OCI-LY7 (cell line): ENCODE data around the gene ECI1. TPM values are rescaled to one million over a fixed set of nuclear protein-coding genes. Genes with fewer than 3 reads are reported as not detected.

ENCODE experiments used
- BruUV-seq: library from RNA; stranded (reverse); fragments of 400-500 nt; replicated peaks from 2 replicates; lab custom pipeline; 2021; lab: Mats Ljungman, UMichigan
- CTCF ChIA-PET: fragments of 300-600 bp; sonication (Branson Sonifier 250); formaldehyde crosslinking; loops from one replicate; lab custom pipeline; 2022; ENCODE audit warnings: antibody characterized with exemption; ENCODE audit not compliant: unreplicated experiment; lab: Charles Lee
- POLR2A ChIA-PET: fragments of 300-600 bp; sonication (Branson Sonifier 250); formaldehyde crosslinking; loops from one replicate; lab custom pipeline; 2022; ENCODE audit warnings: antibody characterized with exemption; lab: Charles Lee
- DNase-seq: peaks from one replicate; pipeline ENCODE4 v3.0.0-alpha.2; 2015; ENCODE audit warnings: low spot score
- H2AFZ ChIP-seq: fragments of 200-600 bp; sonication (generic), shearing (Covaris generic); 2 replicates; pipeline ENCODE4 v1.6.1; 2014; ENCODE audit warnings: mild to moderate bottlenecking, antibody characterized with exemption, low read length, moderate library complexity
- H3K27ac ChIP-seq: fragments of 200-600 bp; sonication (generic); 2 replicates; pipeline ENCODE4 v1.5.1; 2014; ENCODE audit warnings: mixed run types, low read depth, mild to moderate bottlenecking, moderate library complexity, low read length, inconsistent platforms; ENCODE audit not compliant: poor library complexity, severe bottlenecking
- H3K36me3 ChIP-seq: fragments of 200-600 bp; sonication (generic); 2 replicates; pipeline ENCODE4 v1.6.1; 2014; ENCODE audit warnings: mild to moderate bottlenecking, antibody characterized with exemption, low read length, moderate library complexity, mixed read lengths; ENCODE audit not compliant: insufficient read depth
- H3K4me1 ChIP-seq: fragments of 200-600 bp; sonication (generic); 2 replicates; pipeline ENCODE4 v1.5.1; 2014; ENCODE audit warnings: mild to moderate bottlenecking, low read length; ENCODE audit not compliant: insufficient read depth, poor library complexity, severe bottlenecking
- H3K4me2 ChIP-seq: fragments of 200-600 bp; sonication (generic); 2 replicates; pipeline ENCODE4 v1.6.1; 2014; ENCODE audit warnings: mild to moderate bottlenecking, low read length
- H3K4me3 ChIP-seq: fragments of 200-600 bp; sonication (generic); 2 replicates; pipeline ENCODE4 v1.5.1; 2014; ENCODE audit warnings: mild to moderate bottlenecking, low read depth, low read length; ENCODE audit not compliant: poor library complexity, severe bottlenecking
- H3K79me2 ChIP-seq: fragments of 200-600 bp; sonication (generic); 2 replicates; pipeline ENCODE4 v1.6.1; 2016; ENCODE audit warnings: low read depth, mild to moderate bottlenecking, low read length, moderate library complexity, mixed read lengths; ENCODE audit not compliant: insufficient read depth
- H3K9me2 ChIP-seq: fragments of 200-600 bp; sonication (generic); 2 replicates; pipeline ENCODE4 v1.6.1; 2016; ENCODE audit warnings: mild to moderate bottlenecking, low read length, mixed read lengths; ENCODE audit not compliant: insufficient read depth
- H3K9me3 ChIP-seq: fragments of 200-600 bp; sonication (generic); 2 replicates; pipeline ENCODE4 v1.6.1; 2014; ENCODE audit warnings: mild to moderate bottlenecking, mixed run types, low read length, mixed read lengths
- H4K20me1 ChIP-seq: fragments of 200-600 bp; sonication (generic); 2 replicates; pipeline ENCODE4 v1.6.1; 2014; ENCODE audit warnings: mild to moderate bottlenecking, antibody characterized with exemption, low read length, moderate library complexity, mixed read lengths; ENCODE audit not compliant: insufficient read depth
- EZH2phosphoT487 ChIP-seq: fragments of 200-600 bp; sonication (generic); IDR thresholded peaks from 2 replicates; pipeline ENCODE4 v1.6.1; 2018; ENCODE audit warnings: low read depth, borderline replicate concordance, mild to moderate bottlenecking, mixed run types, antibody characterized with exemption, low read length, moderate library complexity, mixed read lengths
- intact Hi-C: fragments of 100-400 bp; cut with micrococcal nuclease; formaldehyde crosslinking; loops from one replicate; pipeline ENCODE4 v1.10.0; 2022; ENCODE audit not compliant: unreplicated experiment
- total RNA-seq, 2 experiments: library from RNA; depleted of rRNA in 1 of 2; stranded (reverse); fragments of >200 nt in 1 of 2; shearing (Covaris generic) in 1 of 2; gene quantifications; 2 replicates each; pipeline ENCODE4 v1.2.3, GENCODE V29; 2014 to 2022
- TF ChIP-seq, protein P1 (sequence below): fragments of 200-600 bp; sonication (generic); conservative IDR thresholded peaks from 2 replicates; pipeline ENCODE4 v1.5.1; 2014; ENCODE audit warnings: mild to moderate bottlenecking, antibody characterized with exemption, low read length, moderate library complexity, mixed read lengths

ECI1 gene
- total RNA-seq, 2 experiments from 2014 or later: 74.5 to 80.0 TPM

DNA sequence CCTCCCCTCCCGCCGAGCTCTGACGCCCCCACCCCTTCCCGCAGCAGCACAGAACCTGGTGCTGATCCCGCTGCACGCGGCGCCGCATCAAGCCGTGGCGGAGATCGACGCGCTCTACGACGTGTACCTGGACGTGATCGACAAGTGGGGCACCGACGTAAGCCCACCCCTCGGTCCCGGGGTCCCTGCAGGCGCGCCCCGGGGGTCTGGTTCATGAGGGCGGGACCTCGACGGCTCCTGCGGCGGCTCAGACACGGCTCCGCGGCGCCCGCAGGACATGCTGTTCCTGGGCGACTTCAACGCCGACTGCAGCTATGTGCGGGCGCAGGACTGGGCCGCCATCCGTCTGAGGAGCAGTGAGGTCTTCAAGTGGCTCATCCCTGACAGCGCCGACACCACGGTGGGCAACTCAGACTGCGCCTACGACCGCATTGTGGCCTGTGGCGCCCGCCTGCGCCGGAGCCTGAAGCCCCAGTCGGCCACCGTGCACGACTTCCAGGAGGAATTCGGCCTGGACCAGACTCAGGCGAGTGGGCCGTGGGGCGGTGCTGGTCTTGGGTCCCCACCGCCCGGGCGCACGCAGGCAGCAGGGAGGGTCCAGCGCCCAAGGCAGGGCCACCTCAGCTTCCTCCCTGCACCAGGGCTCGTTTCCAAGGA is 13.8 kb downstream of the ECI1 start:
- Histone ChIP-seq H3K4me3 (no peak overlapping the region), H3K9me2 (no peaks in the 10 kb centered on the region), H2AFZ (no peak overlapping the region), H3K9me3 (no peaks in the 10 kb centered on the region), H3K79me2 (no peaks in the 10 kb centered on the region), H3K4me2 (no peak overlapping the region), H3K27ac (no peak overlapping the region), H3K4me1 (no peaks in the 10 kb centered on the region), H4K20me1 (no peaks in the 10 kb centered on the region), H3K36me3 (peaks cover 81% of the 10 kb centered on the region)
- ChIA-PET POLR2A (no interaction called here), CTCF (no interaction called here)
- TF ChIP-seq, protein P1, sequence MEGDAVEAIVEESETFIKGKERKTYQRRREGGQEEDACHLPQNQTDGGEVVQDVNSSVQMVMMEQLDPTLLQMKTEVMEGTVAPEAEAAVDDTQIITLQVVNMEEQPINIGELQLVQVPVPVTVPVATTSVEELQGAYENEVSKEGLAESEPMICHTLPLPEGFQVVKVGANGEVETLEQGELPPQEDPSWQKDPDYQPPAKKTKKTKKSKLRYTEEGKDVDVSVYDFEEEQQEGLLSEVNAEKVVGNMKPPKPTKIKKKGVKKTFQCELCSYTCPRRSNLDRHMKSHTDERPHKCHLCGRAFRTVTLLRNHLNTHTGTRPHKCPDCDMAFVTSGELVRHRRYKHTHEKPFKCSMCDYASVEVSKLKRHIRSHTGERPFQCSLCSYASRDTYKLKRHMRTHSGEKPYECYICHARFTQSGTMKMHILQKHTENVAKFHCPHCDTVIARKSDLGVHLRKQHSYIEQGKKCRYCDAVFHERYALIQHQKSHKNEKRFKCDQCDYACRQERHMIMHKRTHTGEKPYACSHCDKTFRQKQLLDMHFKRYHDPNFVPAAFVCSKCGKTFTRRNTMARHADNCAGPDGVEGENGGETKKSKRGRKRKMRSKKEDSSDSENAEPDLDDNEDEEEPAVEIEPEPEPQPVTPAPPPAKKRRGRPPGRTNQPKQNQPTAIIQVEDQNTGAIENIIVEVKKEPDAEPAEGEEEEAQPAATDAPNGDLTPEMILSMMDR: no peak
- no peak for TF ChIP-seq EZH2phosphoT487
- no TSS peak for BruUV-seq
- intact Hi-C loops: no loop called here
- DNase-seq: no peak

DNA sequence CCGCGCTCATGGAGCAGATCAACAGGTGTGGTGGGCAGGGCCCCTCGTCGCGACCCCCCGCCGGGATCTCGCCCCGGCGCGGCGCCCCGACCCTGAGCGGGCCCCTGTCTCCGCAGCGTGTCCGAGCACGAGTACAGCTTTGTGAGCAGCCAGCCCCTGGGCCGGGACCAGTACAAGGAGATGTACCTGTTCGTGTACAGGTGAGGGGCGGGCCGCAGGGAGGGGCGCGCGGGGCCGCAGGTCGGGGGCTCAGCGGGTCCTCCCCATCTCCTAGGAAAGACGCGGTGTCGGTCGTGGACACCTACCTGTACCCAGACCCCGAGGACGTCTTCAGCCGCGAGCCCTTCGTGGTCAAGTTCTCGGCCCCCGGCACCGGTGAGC is 14.3 kb downstream of the ECI1 start:
- CTCF ChIA-PET: no interaction called here
- Histone ChIP-seq H2AFZ (no peak overlapping the region), H3K4me3 (no peak overlapping the region), H3K36me3 (peaks cover 76% of the 10 kb centered on the region), H3K79me2 (no peaks in the 10 kb centered on the region), H3K4me2 (no peak overlapping the region), H3K9me2 (no peaks in the 10 kb centered on the region), H3K9me3 (no peaks in the 10 kb centered on the region), H4K20me1 (no peaks in the 10 kb centered on the region), H3K27ac (no peak overlapping the region), H3K4me1 (no peaks in the 10 kb centered on the region)
- no TSS peak for BruUV-seq
- intact Hi-C loops: no loop called here
- TF ChIP-seq, protein P1: no peak
- TF ChIP-seq EZH2phosphoT487: no peak
- no peak for DNase-seq
- POLR2A ChIA-PET: no interaction called here

DNA sequence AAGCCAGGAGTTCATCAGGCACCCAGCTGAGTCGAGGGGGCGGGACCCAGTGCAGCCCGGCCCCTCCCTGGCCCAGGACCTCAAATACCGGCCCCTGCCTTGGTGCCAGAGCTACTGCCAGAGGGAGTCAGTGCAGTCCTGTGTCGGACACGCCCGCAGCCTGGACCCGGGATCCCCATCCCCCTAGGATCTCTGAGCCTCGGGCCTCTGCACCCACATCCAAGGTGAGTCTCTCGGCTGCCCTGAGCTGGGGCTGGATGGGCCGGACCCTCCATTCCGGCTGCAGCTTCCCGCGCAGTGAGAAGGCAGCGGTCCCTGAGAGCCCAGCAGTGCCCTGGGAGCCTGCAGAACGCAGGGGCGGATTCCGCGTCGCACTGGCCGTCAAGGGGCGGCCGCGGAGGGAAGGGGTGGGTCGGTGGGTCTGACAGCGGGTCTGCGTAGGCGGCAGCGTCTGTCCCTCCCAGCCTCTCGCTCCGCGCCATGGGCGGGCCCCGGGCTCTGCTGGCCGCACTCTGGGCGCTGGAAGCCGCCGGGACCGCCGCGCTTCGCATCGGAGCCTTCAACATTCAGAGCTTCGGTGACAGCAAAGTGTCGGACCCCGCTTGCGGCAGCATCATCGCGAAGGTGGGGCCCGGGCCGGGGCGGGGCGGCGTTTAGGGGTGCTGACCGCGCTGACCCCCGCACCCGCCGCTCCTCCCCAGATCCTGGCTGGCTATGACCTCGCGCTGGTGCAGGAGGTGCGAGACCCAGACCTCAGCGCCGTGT is 14.9 kb downstream of the ECI1 start, which contains the start of gene DNASE1L2:
Gene DNASE1L2 (plus strand): TSS at position 108 of the 765 bp plus-strand sequence. CDS start 373 bp downstream, at position 481.
- no peak for DNase-seq
- BruUV-seq: no TSS peak
- Histone ChIP-seq H3K9me2 (no peaks in the 10 kb centered on the region), H3K79me2 (no peaks in the 10 kb centered on the region), H4K20me1 (no peaks in the 10 kb centered on the region), H3K27ac (no peak within 1 kb of the TSS), H3K36me3 (peaks cover 74% of the 10 kb centered on the region), H3K4me1 (no peaks in the 10 kb centered on the region), H3K4me3 (no peak within 1 kb of the TSS), H3K4me2 (no peak within 1 kb of the TSS), H2AFZ (no peak within 1 kb of the TSS), H3K9me3 (no peaks in the 10 kb centered on the region)
- intact Hi-C loops: no loop called here
- ChIA-PET CTCF (no interaction called here), POLR2A (no interaction called here)
- TF ChIP-seq EZH2phosphoT487: no peak
- TF ChIP-seq, protein P1: no peak
